Gastrocnemius medialis (tissue), 4 donors: ENCODE results near the gene GJB3.
A peak's percentile ranks its signal among the peaks of the same experiment; 100 is the strongest.

Source experiments
- POLR2A ChIP-seq, 2 donors: fragments of 450-650 bp; IDR thresholded peaks; one replicate each; pipeline ENCODE4 v1.6.1; 2017; ENCODE audit warnings: antibody characterized with exemption in 2 of 2, mild to moderate bottlenecking in 2 of 2, moderate library complexity in 2 of 2
- TF ChIP-seq, protein P1 (sequence below), 5 experiments: fragments of 450-650 bp in 3 of 5; fragments of 200-600 bp in 2 of 5; sonication (generic) in 2 of 5; IDR thresholded peaks in 4 of 5; conservative IDR thresholded peaks in 1 of 5; 1 replicate in 4 of 5; 2 replicates in 1 of 5; pipeline ENCODE4 v1.5.1; 2016 to 2019; ENCODE audit warnings: antibody characterized with exemption in 5 of 5, mild to moderate bottlenecking in 3 of 5, moderate library complexity in 3 of 5

DNA sequence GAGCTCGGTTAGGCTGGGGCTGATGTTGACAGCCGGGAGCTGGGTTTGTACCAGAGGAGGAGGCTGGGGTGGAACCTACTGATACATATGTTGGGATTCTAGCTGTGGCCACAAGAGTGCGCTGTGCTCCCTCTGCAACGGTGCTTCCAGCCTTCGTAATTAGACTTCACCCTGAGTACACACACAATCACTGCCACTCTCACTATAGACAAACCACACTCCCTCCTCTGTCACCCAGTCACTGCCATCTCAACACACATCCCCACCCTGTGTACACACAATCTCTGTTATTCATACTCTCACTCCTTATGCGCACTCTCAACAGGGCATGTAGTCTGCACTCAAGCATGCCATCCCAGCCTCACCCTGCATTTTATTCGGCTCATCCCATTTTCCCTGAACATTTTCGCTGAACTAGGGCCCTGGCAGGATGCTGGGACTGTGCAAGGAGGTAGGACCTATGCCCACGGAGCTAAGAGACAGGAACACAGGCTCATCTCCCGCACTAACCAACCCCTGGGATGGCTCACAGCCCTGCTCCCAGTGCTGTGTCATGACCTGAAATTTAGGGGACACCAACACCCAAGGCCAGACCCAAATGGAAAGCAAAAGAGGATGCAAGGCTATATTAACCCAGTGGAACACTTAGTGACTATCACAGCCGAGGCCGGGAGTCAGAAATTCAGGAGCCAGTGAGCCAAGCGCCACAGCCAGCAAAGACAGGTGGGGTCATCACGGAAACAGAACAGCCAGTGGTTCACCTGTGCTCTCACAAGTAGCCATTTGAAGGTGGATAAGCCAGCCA, 5.7 kb downstream of the GJB3 start:
- TF ChIP-seq, protein P1, sequence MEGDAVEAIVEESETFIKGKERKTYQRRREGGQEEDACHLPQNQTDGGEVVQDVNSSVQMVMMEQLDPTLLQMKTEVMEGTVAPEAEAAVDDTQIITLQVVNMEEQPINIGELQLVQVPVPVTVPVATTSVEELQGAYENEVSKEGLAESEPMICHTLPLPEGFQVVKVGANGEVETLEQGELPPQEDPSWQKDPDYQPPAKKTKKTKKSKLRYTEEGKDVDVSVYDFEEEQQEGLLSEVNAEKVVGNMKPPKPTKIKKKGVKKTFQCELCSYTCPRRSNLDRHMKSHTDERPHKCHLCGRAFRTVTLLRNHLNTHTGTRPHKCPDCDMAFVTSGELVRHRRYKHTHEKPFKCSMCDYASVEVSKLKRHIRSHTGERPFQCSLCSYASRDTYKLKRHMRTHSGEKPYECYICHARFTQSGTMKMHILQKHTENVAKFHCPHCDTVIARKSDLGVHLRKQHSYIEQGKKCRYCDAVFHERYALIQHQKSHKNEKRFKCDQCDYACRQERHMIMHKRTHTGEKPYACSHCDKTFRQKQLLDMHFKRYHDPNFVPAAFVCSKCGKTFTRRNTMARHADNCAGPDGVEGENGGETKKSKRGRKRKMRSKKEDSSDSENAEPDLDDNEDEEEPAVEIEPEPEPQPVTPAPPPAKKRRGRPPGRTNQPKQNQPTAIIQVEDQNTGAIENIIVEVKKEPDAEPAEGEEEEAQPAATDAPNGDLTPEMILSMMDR (IDR thresholded peaks at IDR 0.05 in 4 of 5, conservative IDR thresholded peaks at IDR 0.05 in 1 of 5), result peak; percentile 36 to 81 (median 69)
- no peak for TF ChIP-seq POLR2A (IDR thresholded peaks at IDR 0.05)
